LNCAP (cell line): ENCODE measurements around the gene GSTM4.

Experiments
- TF ChIP-seq, protein P1 (sequence below): fragments of 450-650 bp; IDR thresholded peaks from 2 replicates; pipeline ENCODE4 v1.5.1; 2017; ENCODE audit warnings: mild to moderate bottlenecking

GSTM4 gene

DNA sequence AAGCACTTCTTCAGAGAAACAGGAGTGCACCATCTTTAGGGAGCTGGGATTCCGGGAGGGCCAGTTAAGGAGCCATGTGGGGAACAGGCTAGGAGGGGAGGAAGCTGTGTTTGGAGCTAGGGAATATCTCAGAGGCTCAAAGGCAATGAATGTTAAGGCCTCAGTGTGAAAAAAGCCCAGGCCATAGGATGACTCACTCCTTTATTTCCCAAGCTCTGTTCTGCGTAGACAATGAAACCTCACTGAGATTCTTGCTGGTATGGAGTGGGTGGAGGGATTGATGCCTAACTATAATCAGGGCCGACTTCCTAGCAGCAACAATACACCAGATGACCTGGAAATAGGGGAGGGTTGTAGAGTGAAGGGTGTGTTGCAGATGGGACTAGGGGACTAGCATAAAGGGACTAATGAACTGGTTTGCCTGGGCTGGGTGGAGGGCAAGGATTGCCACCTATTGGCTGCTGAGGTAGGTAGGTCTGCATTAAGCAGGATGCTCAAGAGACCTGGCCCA, 38.6 kb upstream of the GSTM4 start:
- TF ChIP-seq, protein P1, sequence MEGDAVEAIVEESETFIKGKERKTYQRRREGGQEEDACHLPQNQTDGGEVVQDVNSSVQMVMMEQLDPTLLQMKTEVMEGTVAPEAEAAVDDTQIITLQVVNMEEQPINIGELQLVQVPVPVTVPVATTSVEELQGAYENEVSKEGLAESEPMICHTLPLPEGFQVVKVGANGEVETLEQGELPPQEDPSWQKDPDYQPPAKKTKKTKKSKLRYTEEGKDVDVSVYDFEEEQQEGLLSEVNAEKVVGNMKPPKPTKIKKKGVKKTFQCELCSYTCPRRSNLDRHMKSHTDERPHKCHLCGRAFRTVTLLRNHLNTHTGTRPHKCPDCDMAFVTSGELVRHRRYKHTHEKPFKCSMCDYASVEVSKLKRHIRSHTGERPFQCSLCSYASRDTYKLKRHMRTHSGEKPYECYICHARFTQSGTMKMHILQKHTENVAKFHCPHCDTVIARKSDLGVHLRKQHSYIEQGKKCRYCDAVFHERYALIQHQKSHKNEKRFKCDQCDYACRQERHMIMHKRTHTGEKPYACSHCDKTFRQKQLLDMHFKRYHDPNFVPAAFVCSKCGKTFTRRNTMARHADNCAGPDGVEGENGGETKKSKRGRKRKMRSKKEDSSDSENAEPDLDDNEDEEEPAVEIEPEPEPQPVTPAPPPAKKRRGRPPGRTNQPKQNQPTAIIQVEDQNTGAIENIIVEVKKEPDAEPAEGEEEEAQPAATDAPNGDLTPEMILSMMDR = no peak

DNA sequence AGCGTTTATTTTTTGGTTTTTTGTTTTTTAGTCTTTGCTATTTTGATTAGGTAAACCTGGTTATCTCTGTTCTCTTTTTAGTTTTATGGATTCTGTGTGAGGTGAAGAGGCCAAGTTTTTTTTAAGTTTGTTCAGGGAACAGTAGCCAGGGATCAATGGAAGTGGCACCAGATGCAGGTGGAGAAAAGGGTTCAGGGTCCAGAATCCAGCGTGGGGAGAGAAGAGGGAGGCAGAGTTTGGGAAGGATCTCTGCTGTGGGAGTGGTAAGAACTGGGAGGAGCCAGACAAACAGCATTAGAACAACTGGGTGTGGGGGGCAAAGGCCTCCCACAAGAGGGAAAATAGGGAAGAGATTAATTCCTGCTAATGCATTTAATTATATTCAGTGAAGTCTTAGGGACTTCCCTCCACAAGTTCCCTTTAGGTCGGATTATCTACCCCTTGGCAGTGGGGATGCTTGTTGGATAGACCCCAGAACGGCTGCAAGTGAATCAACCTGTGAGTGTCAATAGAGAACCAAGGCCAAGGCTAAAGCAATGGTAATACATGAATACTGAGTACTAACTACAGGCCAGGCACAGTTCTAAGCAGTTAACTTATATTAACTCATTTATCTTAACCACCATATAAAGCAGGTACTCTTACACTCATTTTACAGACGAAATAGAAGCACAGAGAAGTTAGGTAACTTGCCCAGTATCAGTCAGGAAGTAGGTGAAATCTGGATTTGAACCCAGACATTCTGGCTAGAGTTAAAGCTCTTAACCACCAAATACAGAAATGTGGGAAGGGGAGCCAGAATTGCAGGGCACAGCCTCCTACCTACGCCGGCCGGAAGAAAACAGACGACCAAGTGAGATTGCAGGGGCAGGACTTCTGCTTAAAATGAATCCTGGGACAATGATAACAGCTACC, 37.0 kb upstream of the GSTM4 start:
- TF ChIP-seq, protein P1 = no peak

DNA sequence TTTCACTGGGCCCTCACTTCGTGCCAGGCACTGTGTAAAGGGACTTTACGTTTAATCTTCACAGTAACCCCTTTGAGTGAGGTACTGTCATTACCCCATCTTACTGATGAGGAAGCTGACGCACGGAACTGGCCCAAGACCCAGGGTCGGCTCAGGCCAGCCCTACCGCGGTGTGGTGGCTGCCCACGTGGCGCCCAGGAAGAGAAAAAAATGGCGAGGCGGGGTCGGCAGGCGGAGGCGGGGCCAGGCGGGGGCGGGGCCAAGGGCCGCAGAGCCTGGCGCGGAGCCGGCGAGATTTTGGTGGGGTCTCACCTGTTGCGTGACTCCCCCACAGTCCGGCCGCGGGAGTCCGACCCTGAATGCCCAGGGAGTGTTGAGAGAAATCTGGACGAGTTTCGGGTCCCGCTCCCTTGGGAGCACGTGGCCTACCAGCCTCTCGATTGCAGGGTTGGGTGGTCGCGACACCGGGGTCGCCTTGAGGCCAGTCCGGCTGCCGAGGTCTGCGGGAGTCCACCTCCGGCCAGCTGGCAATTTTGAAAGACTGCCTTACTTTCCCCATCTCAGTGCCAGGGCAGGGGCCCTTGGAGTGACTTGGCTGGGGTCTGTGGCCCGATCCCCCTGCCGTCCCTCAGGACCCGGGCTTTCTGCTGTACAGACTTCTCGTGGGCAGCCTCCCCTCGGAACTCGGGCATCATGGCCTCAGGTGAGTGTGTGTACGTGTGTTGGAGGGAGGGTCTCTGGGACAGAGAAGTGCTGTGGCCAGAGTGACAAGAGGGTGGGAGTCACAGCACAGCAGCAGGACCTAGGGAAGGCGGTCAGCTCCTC, 36.1 kb upstream of the GSTM4 start, which contains the start of the genes AMPD2 and GNAT2:
Gene AMPD2, plus strand, starts transcription at position 262 of the 825 bp plus-strand sequence. CDS start 1,339 bp downstream, outside the sequence.
Gene GNAT2, minus strand, starts transcription at position 41 of the 825 bp plus-strand sequence. CDS start 6,746 bp downstream, outside the sequence.
- TF ChIP-seq, protein P1 = no peak

DNA sequence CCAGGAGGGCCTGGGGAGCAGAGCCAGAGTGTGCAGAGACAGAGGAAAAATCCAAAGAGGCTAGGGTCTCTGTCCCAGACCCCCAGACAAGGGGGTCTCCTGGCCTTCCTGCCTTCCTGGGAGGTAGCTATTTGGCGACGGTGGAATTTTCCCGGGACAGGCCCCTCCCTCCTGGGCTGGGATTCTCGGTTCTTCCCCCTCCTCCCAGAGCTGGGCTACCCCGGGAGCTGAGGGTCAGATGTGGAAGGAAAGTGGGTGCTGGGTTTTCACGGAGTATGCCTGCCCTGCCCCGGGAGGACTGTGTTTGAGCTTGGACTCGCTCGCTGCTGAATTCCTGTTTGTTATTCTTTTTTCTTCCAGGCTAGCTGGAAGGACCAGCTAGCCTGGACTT, 35.5 kb upstream of the GSTM4 start:
- TF ChIP-seq, protein P1 = no peak

DNA sequence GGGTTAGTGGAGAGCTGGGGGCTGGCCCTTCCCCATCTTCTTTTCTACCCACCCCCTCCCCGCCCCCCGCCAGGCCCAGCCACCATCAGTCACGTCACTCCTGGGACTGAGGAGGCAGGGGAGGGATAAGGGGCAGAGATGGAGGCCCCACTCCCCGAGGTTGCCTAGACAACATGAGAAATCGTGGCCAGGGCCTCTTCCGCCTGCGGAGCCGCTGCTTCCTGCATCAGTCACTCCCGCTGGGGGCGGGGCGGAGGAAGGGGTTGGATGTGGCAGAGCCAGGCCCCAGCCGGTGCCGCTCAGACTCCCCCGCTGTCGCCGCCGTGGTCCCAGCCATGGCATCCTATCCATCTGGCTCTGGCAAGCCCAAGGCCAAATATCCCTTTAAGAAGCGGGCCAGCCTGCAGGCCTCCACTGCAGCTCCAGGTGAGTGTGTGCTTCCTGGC, 35.0 kb upstream of the GSTM4 start:
- TF ChIP-seq, protein P1 = no peak

DNA sequence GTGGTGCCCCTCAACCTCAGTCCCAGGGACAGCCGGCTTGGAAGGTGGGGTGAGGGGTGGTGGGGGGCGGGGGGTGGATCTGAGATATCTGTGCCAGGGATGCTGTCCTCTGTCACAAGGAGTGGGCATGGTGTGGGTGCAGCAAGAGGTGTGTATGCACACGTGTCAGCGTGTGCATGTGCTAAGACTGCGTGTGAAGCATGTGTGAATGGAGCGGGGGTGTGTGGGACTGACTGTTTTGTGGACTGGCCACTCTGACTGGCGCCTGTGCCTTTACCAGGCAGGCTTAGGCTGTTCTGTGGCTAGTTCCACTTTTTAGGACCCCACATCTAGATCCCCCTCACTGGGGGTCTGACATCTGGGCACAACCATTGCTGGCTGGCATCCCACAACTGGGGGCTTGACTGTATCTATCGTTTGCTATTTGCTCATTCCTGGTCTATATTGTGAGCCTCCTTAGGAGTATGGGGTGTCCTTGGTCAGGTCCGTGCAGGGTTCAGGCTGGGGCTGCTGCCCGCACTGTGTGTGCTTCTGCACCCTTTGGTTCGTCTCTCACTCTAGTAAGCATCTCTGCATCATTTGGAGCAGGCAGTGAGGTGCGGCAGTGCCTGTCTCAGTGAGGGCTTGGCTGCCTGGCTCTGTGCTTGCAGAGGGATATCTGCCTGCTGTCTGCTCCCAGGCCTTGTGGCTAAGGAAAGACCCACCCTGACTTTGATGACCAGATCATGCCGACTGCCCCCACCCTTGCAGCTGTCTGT, 34.3 kb upstream of the GSTM4 start:
- TF ChIP-seq, protein P1 = no peak
